Urinary bladder (tissue), 2 donors: Measurements from ENCODE around the gene OR8J1. TPM values are rescaled to one million over a fixed set of nuclear protein-coding genes. Genes with fewer than 3 reads are reported as not detected.

Source experiments
- polyA plus RNA-seq: library from polyadenylated mRNA; stranded (reverse); fragments of 200-250 nt; gene quantifications from one replicate; pipeline ENCODE4 v1.2.3, GENCODE V29; 2013
- total RNA-seq: library from RNA; depleted of rRNA; stranded (reverse); fragments of >200 nt; gene quantifications from one replicate; pipeline ENCODE4 v1.2.3, GENCODE V29; 2014
- donor health status: healthy.

Gene OR8J1
- total and polyA plus RNA-seq, 2 donors = not detected

Other genes starting within 250 kb of the OR8J1 start
- gene OR8H3, start 231.9 kb upstream of the OR8J1 start, total RNA-seq = not detected
- gene OR8H3, start 231.9 kb upstream of the OR8J1 start, polyA plus RNA-seq = not detected
- not detected for gene OR8J3, start 214.1 kb upstream of the OR8J1 start, total RNA-seq
- not detected for gene OR8J3, start 214.1 kb upstream of the OR8J1 start, polyA plus RNA-seq
- not detected for gene OR8K5, start 194.0 kb upstream of the OR8J1 start, total RNA-seq
- not detected for gene OR8K5, start 194.0 kb upstream of the OR8J1 start, polyA plus RNA-seq
- not detected for gene OR5J2, start 177.7 kb upstream of the OR8J1 start, total RNA-seq
- gene OR5J2, start 177.7 kb upstream of the OR8J1 start, polyA plus RNA-seq = not detected
- not detected for gene OR5T2, start 120.0 kb upstream of the OR8J1 start, total RNA-seq
- gene OR5T2, start 120.0 kb upstream of the OR8J1 start, polyA plus RNA-seq = not detected
- not detected for gene OR5T3, start 102.0 kb upstream of the OR8J1 start, total RNA-seq
- gene OR5T3, start 102.0 kb upstream of the OR8J1 start, polyA plus RNA-seq = not detected
- not detected for gene OR5T1, start 80.1 kb upstream of the OR8J1 start, total RNA-seq
- gene OR5T1, start 80.1 kb upstream of the OR8J1 start, polyA plus RNA-seq = not detected
- not detected for gene OR8H1, start 62.0 kb upstream of the OR8J1 start, total RNA-seq
- gene OR8H1, start 62.0 kb upstream of the OR8J1 start, polyA plus RNA-seq = not detected
- gene OR8K3, start 39.1 kb upstream of the OR8J1 start, total RNA-seq = not detected
- not detected for gene OR8K3, start 39.1 kb upstream of the OR8J1 start, polyA plus RNA-seq
- not detected for gene OR8K1, start 8.3 kb upstream of the OR8J1 start, total RNA-seq
- not detected for gene OR8K1, start 8.3 kb upstream of the OR8J1 start, polyA plus RNA-seq
- not detected for gene OR8U1, start 21.3 kb downstream of the OR8J1 start, total RNA-seq
- not detected for gene OR8U1, start 21.3 kb downstream of the OR8J1 start, polyA plus RNA-seq
- gene OR5AL1, start 58.4 kb downstream of the OR8J1 start, total RNA-seq = not detected
- gene OR5AL1, start 58.4 kb downstream of the OR8J1 start, polyA plus RNA-seq = not detected
- gene OR5M3, start 119.1 kb downstream of the OR8J1 start, total RNA-seq = not detected
- not detected for gene OR5M3, start 119.1 kb downstream of the OR8J1 start, polyA plus RNA-seq
- not detected for gene OR5M8, start 137.1 kb downstream of the OR8J1 start, total RNA-seq
- not detected for gene OR5M8, start 137.1 kb downstream of the OR8J1 start, polyA plus RNA-seq
- not detected for gene OR5M11, start 189.0 kb downstream of the OR8J1 start, total RNA-seq
- gene OR5M11, start 189.0 kb downstream of the OR8J1 start, polyA plus RNA-seq = not detected
- gene OR5M10, start 223.4 kb downstream of the OR8J1 start, total RNA-seq = not detected
- not detected for gene OR5M10, start 223.4 kb downstream of the OR8J1 start, polyA plus RNA-seq